HepG2 (cell line): ENCODE results near the gene DIAPH1. TPM values are rescaled to one million over a fixed set of nuclear protein-coding genes. Genes with fewer than 3 reads are reported as not detected.
A peak's percentile ranks its signal among the peaks of the same experiment; 100 is the strongest.

Experiments
- ATAC-seq: fragments of 200-7000 bp; cut with Tn5 transposase; 3 replicates; pipeline ENCODE4 v1.9.1; 2020; ENCODE audit warnings: mild to moderate bottlenecking, moderate library complexity
- BruUV-seq: library from RNA; stranded (reverse); fragments of 400-500 nt; replicated peaks from 2 replicates; lab custom pipeline; 2021; lab: Mats Ljungman, UMichigan
- CTCF ChIA-PET: fragments of 300-600 bp; formaldehyde crosslinking; extraction: SDS; loops from one replicate; lab custom pipeline; 2021; ENCODE audit warnings: low total read pairs, inconsistent platforms, low intra/inter-chr PET ratio; lab: Yijun Ruan, JAX
- POLR2A ChIA-PET: fragments of 350-600 bp; sonication (Branson Sonifier 250); formaldehyde crosslinking; loops from one replicate; lab custom pipeline; 2020; ENCODE audit warnings: antibody characterized with exemption, inconsistent platforms; lab: Yijun Ruan, JAX
- DNase-seq: peaks from one replicate; pipeline ENCODE4 v3.0.0-alpha.2; 2015; ENCODE audit warnings: low spot score
- FAIRE-seq: peaks from 3 replicates; lab custom pipeline; 2011; peaks lifted over from hg19 to GRCh38; lab: Jason Lieb, UNC
- H2AFZ ChIP-seq: one replicate; pipeline ENCODE4 v1.6.1; 2011; ENCODE audit warnings: low read length, inconsistent platforms
- H3K27ac ChIP-seq: fragments of 300-600 bp; 3 replicates; pipeline ENCODE4 v1.8.0; 2011; ENCODE audit warnings: mixed run types, mild to moderate bottlenecking, mixed read lengths, low read length, inconsistent platforms; ENCODE audit not compliant: insufficient read depth; ENCODE audit errors: extremely low read length
- H3K27me3 ChIP-seq, 2 experiments: fragments of 200-600 bp in 1 of 2; 2 replicates in 1 of 2; 3 replicates in 1 of 2; pipeline versions ENCODE4 v1.6.0 to v1.8.0; 2011; ENCODE audit warnings: low read length in 2 of 2, mild to moderate bottlenecking in 2 of 2, moderate library complexity in 2 of 2, inconsistent platforms in 1 of 2; ENCODE audit not compliant: insufficient read depth in 2 of 2, control insufficient read depth in 1 of 2
- H3K36me3 ChIP-seq, 2 experiments: fragments of 200-600 bp in 1 of 2; replicated peaks in 1 of 2; 2 replicates in 1 of 2; 3 replicates in 1 of 2; pipeline versions ENCODE4 v1.5.1 to v1.8.0; 2011; ENCODE audit warnings: low read length in 2 of 2, inconsistent platforms in 1 of 2; ENCODE audit not compliant: insufficient read depth in 2 of 2, control insufficient read depth in 1 of 2
- H3K4me1 ChIP-seq: 2 replicates; pipeline ENCODE4 v1.5.1; 2012; ENCODE audit warnings: low read length, inconsistent platforms; ENCODE audit not compliant: insufficient read depth
- H3K4me2 ChIP-seq: 2 replicates; pipeline ENCODE4 v1.6.0; 2011; ENCODE audit warnings: low read depth, low read length, inconsistent platforms
- H3K4me3 ChIP-seq, 3 experiments: fragments of 200-600 bp in 1 of 3; sonication (generic), shearing (Covaris generic) in 1 of 3; replicated peaks in 1 of 3; 2 replicates each; pipeline ENCODE4 v1.5.1; 2011 to 2016; ENCODE audit warnings: low read length in 3 of 3, inconsistent platforms in 2 of 3, low read depth in 2 of 3, mild to moderate bottlenecking in 2 of 3, control low read depth in 1 of 3, mixed read lengths in 1 of 3; ENCODE audit not compliant: insufficient read depth in 1 of 3
- H3K79me2 ChIP-seq: one replicate; pipeline ENCODE4 v1.6.1; 2011; ENCODE audit warnings: low read length, inconsistent platforms; ENCODE audit not compliant: insufficient read depth
- H3K9ac ChIP-seq: 2 replicates; pipeline ENCODE4 v1.6.0; 2011; ENCODE audit warnings: mild to moderate bottlenecking, low read depth, low read length, inconsistent platforms; ENCODE audit not compliant: insufficient read depth
- H3K9me3 ChIP-seq: 2 replicates; pipeline ENCODE4 v1.5.1; 2012; ENCODE audit warnings: mild to moderate bottlenecking, low read length
- H4K20me1 ChIP-seq: 2 replicates; pipeline ENCODE4 v1.6.0; 2011; ENCODE audit warnings: inconsistent platforms, mild to moderate bottlenecking, low read length, moderate library complexity; ENCODE audit not compliant: insufficient read depth
- AGO2 ChIP-seq: fragments of 200-400 bp; formaldehyde crosslinking; optimal IDR thresholded peaks from 2 replicates; pipeline ENCODE3; 2017; ENCODE audit warnings: mild to moderate bottlenecking, low read depth, low read length, moderate library complexity
- HNF4G ChIP-seq, 2 experiments: sonication (generic) in 1 of 2; formaldehyde crosslinking in 1 of 2; IDR thresholded peaks; 2 replicates each; pipeline versions ENCODE4 v1.4.0 to v1.6.1; 2011 to 2020; ENCODE audit warnings: borderline replicate concordance in 2 of 2, low read depth in 2 of 2, mild to moderate bottlenecking in 2 of 2, low read length in 1 of 2, missing genetic modification reagents in 1 of 2, moderate library complexity in 1 of 2
- MXI1 ChIP-seq: IDR thresholded peaks from 3 replicates; pipeline ENCODE4 v1.6.1; 2012; ENCODE audit warnings: low read depth, low read length, inconsistent platforms, borderline replicate concordance
- NFRKB ChIP-seq: fragments of 450-650 bp; IDR thresholded peaks from 2 replicates; pipeline ENCODE4 v1.6.1; 2017
- PHF5A ChIP-seq: IDR thresholded peaks from one replicate; pipeline ENCODE4 v1.6.1; 2018; ENCODE audit warnings: low read depth, missing genetic modification reagents; ENCODE audit not compliant: unreplicated experiment
- PLRG1 ChIP-seq: fragments of 450-650 bp; conservative IDR thresholded peaks from 2 replicates; pipeline ENCODE4 v1.6.1; 2016
- TAF15 ChIP-seq: fragments of 200-400 bp; formaldehyde crosslinking; IDR thresholded peaks from one replicate; pipeline ENCODE4 v1.6.1; 2018; ENCODE audit warnings: mild to moderate bottlenecking, low read depth, low read length; ENCODE audit not compliant: poor library complexity, severe bottlenecking
- ZBTB20 ChIP-seq: sonication (generic); formaldehyde crosslinking; IDR thresholded peaks from 2 replicates; pipeline ENCODE4 v1.8.1; 2023; ENCODE audit warnings: missing genetic modification reagents, low read depth, mild to moderate bottlenecking, borderline replicate concordance
- ZNF101 ChIP-seq: sonication (generic); formaldehyde crosslinking; IDR thresholded peaks from 2 replicates; pipeline ENCODE4 v1.4.0; 2020; ENCODE audit warnings: mild to moderate bottlenecking, low read depth, missing genetic modification reagents, borderline replicate concordance
- ZNF530 ChIP-seq: sonication (generic); formaldehyde crosslinking; IDR thresholded peaks from 2 replicates; pipeline ENCODE4 v1.5.0; 2020; ENCODE audit warnings: low read depth, mild to moderate bottlenecking, missing genetic modification reagents
- ZNF878 ChIP-seq: sonication (generic); formaldehyde crosslinking; IDR thresholded peaks from 2 replicates; pipeline ENCODE4 v1.8.1; 2023; ENCODE audit warnings: mild to moderate bottlenecking, missing genetic modification reagents, moderate library complexity
- WGBS: methylation state at CpG from one replicate; pipeline ENCODE4 v1.1.6; 2017; ENCODE audit warnings: low lambda C conversion rate; 5-methylcytosine and 5-hydroxymethylcytosine counted together
- in situ Hi-C: cut with HindIII; loops from 2 replicates; pipeline ENCODE4 v1.10.0; 2017; ENCODE audit warnings: low pct_unique_long_range_greater_than_20kb; ENCODE audit not compliant: extremely low pct_ligation_motif_present
- intact Hi-C: fragments of 100-400 bp; cut with micrococcal nuclease; formaldehyde crosslinking; loops from one replicate; pipeline ENCODE4 v1.10.0; 2022; ENCODE audit not compliant: unreplicated experiment
- polyA plus RNA-seq, 8 experiments: library from polyadenylated mRNA; depleted of rRNA in 3 of 8; stranded (reverse) in 7 of 8; unstranded in 1 of 8; fragments of >200 nt; fragmentation: Illumina TruSeq in 4 of 8; extraction: Trizol in 4 of 8; gene quantifications; 2 replicates each; pipeline versions ENCODE4 v1.2.1 to v1.2.3, GENCODE V29; 2011 to 2016; ENCODE audit warnings: low read depth in 4 of 8, missing spikeins in 1 of 8, mixed read lengths in 1 of 8; ENCODE audit not compliant: insufficient read depth in 1 of 8
- total RNA-seq, 5 experiments: library from RNA; depleted of rRNA; stranded (reverse); fragments of >200 nt; fragmentation: Illumina TruSeq; extraction: Trizol; gene quantifications; 2 replicates each; pipeline ENCODE4 v1.2.3, GENCODE V29; 2016; ENCODE audit warnings: low read depth in 1 of 5
- TF ChIP-seq, protein P1 (sequence below): sonication (generic); formaldehyde crosslinking; IDR thresholded peaks from 2 replicates; pipeline ENCODE4 v1.4.0; 2020; ENCODE audit warnings: missing genetic modification reagents

DIAPH1 gene
- total and polyA plus RNA-seq, 2 of the 13 experiments (the other 11 are each of a cell fraction or from before 2014, with no cell fraction given), result 25.1 to 33.9 TPM

GRCh38 chr5:141514330-141515133 is 104.3 kb downstream of the DIAPH1 start (continued):
- TF ChIP-seq TAF15 (no peak), MXI1 (no peak), ZNF101 (CRISPR knock-in tag) (no peak), ZBTB20 (no peak), PLRG1 (no peak), AGO2 (no peak), PHF5A (no peak)

DNA sequence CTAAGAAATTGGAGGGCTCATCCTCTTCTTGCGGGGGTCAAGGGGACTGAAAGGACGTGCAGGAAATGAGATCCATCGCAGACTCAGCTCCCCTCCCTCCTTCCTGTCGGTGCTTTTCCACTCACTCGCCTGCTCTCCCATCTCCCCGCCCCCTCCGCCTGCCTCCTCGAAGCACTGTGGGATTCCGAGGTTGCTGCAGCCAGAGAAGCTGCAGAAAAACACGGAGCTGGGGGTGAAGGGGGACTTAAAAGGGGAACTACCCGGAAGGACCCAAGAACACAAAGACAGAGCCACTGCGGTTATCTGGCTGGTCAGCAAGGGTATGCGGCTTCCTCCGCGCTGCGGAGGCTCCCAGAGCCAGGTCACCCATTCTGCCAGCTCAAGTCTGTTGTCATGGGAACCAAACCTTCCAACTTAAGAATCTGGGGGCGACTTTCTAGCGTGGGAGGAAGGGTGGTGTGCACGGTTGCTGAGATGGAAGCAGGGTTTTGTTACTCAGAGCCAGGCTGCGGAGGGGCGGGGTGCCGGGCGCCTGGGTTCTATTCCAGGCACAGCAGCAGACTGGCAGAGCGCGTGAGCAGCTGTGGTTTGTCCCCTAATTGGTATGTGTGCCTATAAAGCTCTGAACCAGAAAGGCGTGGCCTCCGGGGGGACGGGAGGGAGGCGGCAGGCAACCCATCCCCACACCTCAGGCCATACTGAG is 105.0 kb downstream of the DIAPH1 start:
- H3K4me2 ChIP-seq, result no peak overlapping the region
- no peak overlapping the region for H3K4me3 ChIP-seq
- DNase-seq, result no peak
- no peaks in the 10 kb centered on the region for H3K9me3 ChIP-seq
- WGBS, result 95% methylated on average over 22 of the region's 29 CpGs
- intact Hi-C loops (no loop called here), in situ Hi-C loops (no loop called here)
- no peak for FAIRE-seq
- H3K27me3 ChIP-seq, result no peaks in the 10 kb centered on the region
- H3K9ac ChIP-seq, result no peak overlapping the region
- ChIA-PET CTCF (interaction anchor here (3.2 kb wide), 1 partner anchor 11 kb away, joined by 13 read pairs; no protein-coding TSS in a partner anchor), POLR2A (no interaction called here)
- TF ChIP-seq NFRKB (no peak), ZNF530 (CRISPR knock-in tag) (no peak), HNF4G (IDR thresholded peaks at IDR 0.05; ENCODE audit: borderline replicate concordance, low read depth, low read length) (no peak), HNF4G (CRISPR knock-in tag; IDR thresholded peaks at IDR 0.05; ENCODE audit: borderline replicate concordance, low read depth) (no peak), AGO2 (peak; percentile 58), ZNF878 (no peak)
- TF ChIP-seq, protein P1, sequence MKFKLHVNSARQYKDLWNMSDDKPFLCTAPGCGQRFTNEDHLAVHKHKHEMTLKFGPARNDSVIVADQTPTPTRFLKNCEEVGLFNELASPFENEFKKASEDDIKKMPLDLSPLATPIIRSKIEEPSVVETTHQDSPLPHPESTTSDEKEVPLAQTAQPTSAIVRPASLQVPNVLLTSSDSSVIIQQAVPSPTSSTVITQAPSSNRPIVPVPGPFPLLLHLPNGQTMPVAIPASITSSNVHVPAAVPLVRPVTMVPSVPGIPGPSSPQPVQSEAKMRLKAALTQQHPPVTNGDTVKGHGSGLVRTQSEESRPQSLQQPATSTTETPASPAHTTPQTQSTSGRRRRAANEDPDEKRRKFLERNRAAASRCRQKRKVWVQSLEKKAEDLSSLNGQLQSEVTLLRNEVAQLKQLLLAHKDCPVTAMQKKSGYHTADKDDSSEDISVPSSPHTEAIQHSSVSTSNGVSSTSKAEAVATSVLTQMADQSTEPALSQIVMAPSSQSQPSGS, result no peak
- peaks cover 6% of the 10 kb centered on the region; the same call in 1 of the 2 replicates for H3K4me1 ChIP-seq
- H3K79me2 ChIP-seq, result no peaks in the 10 kb centered on the region
- H3K36me3 ChIP-seq, result peaks cover 12 to 44% of the 10 kb centered on the region in 2 experiments; a peak in 4 of 5 replicates
- no peak overlapping the region for H2AFZ ChIP-seq
- no peak for ATAC-seq
- no peak overlapping the region for H3K27ac ChIP-seq
- no TSS peak for BruUV-seq
- H4K20me1 ChIP-seq, result no peaks in the 10 kb centered on the region
